OCI-LY7 (cell line): ENCODE measurements around the gene SORCS3. TPM values are rescaled to one million over a fixed set of nuclear protein-coding genes. Genes with fewer than 3 reads are reported as not detected.

ENCODE experiments used
- BruUV-seq: library from RNA; stranded (reverse); fragments of 400-500 nt; replicated peaks from 2 replicates; lab custom pipeline; 2021; lab: Mats Ljungman, UMichigan
- CTCF ChIA-PET: fragments of 300-600 bp; sonication (Branson Sonifier 250); formaldehyde crosslinking; loops from one replicate; lab custom pipeline; 2022; ENCODE audit warnings: antibody characterized with exemption; ENCODE audit not compliant: unreplicated experiment; lab: Charles Lee
- POLR2A ChIA-PET: fragments of 300-600 bp; sonication (Branson Sonifier 250); formaldehyde crosslinking; loops from one replicate; lab custom pipeline; 2022; ENCODE audit warnings: antibody characterized with exemption; lab: Charles Lee
- DNase-seq: peaks from one replicate; pipeline ENCODE4 v3.0.0-alpha.2; 2015; ENCODE audit warnings: low spot score
- H2AFZ ChIP-seq: fragments of 200-600 bp; sonication (generic), shearing (Covaris generic); 2 replicates; pipeline ENCODE4 v1.6.1; 2014; ENCODE audit warnings: mild to moderate bottlenecking, antibody characterized with exemption, low read length, moderate library complexity
- H3K27ac ChIP-seq: fragments of 200-600 bp; sonication (generic); 2 replicates; pipeline ENCODE4 v1.5.1; 2014; ENCODE audit warnings: mixed run types, low read depth, mild to moderate bottlenecking, moderate library complexity, low read length, inconsistent platforms; ENCODE audit not compliant: poor library complexity, severe bottlenecking
- H3K36me3 ChIP-seq: fragments of 200-600 bp; sonication (generic); 2 replicates; pipeline ENCODE4 v1.6.1; 2014; ENCODE audit warnings: mild to moderate bottlenecking, antibody characterized with exemption, low read length, moderate library complexity, mixed read lengths; ENCODE audit not compliant: insufficient read depth
- H3K4me1 ChIP-seq: fragments of 200-600 bp; sonication (generic); 2 replicates; pipeline ENCODE4 v1.5.1; 2014; ENCODE audit warnings: mild to moderate bottlenecking, low read length; ENCODE audit not compliant: insufficient read depth, poor library complexity, severe bottlenecking
- H3K4me2 ChIP-seq: fragments of 200-600 bp; sonication (generic); 2 replicates; pipeline ENCODE4 v1.6.1; 2014; ENCODE audit warnings: mild to moderate bottlenecking, low read length
- H3K4me3 ChIP-seq: fragments of 200-600 bp; sonication (generic); 2 replicates; pipeline ENCODE4 v1.5.1; 2014; ENCODE audit warnings: mild to moderate bottlenecking, low read depth, low read length; ENCODE audit not compliant: poor library complexity, severe bottlenecking
- H3K79me2 ChIP-seq: fragments of 200-600 bp; sonication (generic); 2 replicates; pipeline ENCODE4 v1.6.1; 2016; ENCODE audit warnings: low read depth, mild to moderate bottlenecking, low read length, moderate library complexity, mixed read lengths; ENCODE audit not compliant: insufficient read depth
- H3K9me2 ChIP-seq: fragments of 200-600 bp; sonication (generic); 2 replicates; pipeline ENCODE4 v1.6.1; 2016; ENCODE audit warnings: mild to moderate bottlenecking, low read length, mixed read lengths; ENCODE audit not compliant: insufficient read depth
- H3K9me3 ChIP-seq: fragments of 200-600 bp; sonication (generic); 2 replicates; pipeline ENCODE4 v1.6.1; 2014; ENCODE audit warnings: mild to moderate bottlenecking, mixed run types, low read length, mixed read lengths
- H4K20me1 ChIP-seq: fragments of 200-600 bp; sonication (generic); 2 replicates; pipeline ENCODE4 v1.6.1; 2014; ENCODE audit warnings: mild to moderate bottlenecking, antibody characterized with exemption, low read length, moderate library complexity, mixed read lengths; ENCODE audit not compliant: insufficient read depth
- CTCF ChIP-seq: fragments of 200-600 bp; sonication (generic); conservative IDR thresholded peaks from 2 replicates; pipeline ENCODE4 v1.5.1; 2014; ENCODE audit warnings: mild to moderate bottlenecking, antibody characterized with exemption, low read length, moderate library complexity, mixed read lengths
- EZH2phosphoT487 ChIP-seq: fragments of 200-600 bp; sonication (generic); IDR thresholded peaks from 2 replicates; pipeline ENCODE4 v1.6.1; 2018; ENCODE audit warnings: low read depth, borderline replicate concordance, mild to moderate bottlenecking, mixed run types, antibody characterized with exemption, low read length, moderate library complexity, mixed read lengths
- intact Hi-C: fragments of 100-400 bp; cut with micrococcal nuclease; formaldehyde crosslinking; loops from one replicate; pipeline ENCODE4 v1.10.0; 2022; ENCODE audit not compliant: unreplicated experiment
- total RNA-seq, 2 experiments: library from RNA; depleted of rRNA in 1 of 2; stranded (reverse); fragments of >200 nt in 1 of 2; shearing (Covaris generic) in 1 of 2; gene quantifications; 2 replicates each; pipeline ENCODE4 v1.2.3, GENCODE V29; 2014 to 2022

Gene SORCS3
- total RNA-seq, 2 experiments from 2014 or later, result not detected

- TF ChIP-seq CTCF (no peak), EZH2phosphoT487 (no peak)
- H3K79me2 ChIP-seq, result no peaks in the 10 kb centered on the region
- no peak overlapping the region for H3K4me3 ChIP-seq
- DNase-seq, result no peak
- ChIA-PET POLR2A (no interaction called here), CTCF (no interaction called here)
- H3K36me3 ChIP-seq, result no peaks in the 10 kb centered on the region
- no peaks in the 10 kb centered on the region for H4K20me1 ChIP-seq
- BruUV-seq, result no TSS peak
- no peak overlapping the region for H3K4me2 ChIP-seq
- no peaks in the 10 kb centered on the region for H3K9me2 ChIP-seq
- no peak overlapping the region for H3K27ac ChIP-seq
- H3K4me1 ChIP-seq, result no peaks in the 10 kb centered on the region
- intact Hi-C loops, result no loop called here
- H3K9me3 ChIP-seq, result no peaks in the 10 kb centered on the region
- H2AFZ ChIP-seq, result no peak overlapping the region
Measured at GRCh38 chr10:104809288-104810090, 168.4 kb downstream of the SORCS3 start.

- ChIA-PET POLR2A (no interaction called here), CTCF (no interaction called here)
- no peak overlapping the region for H3K27ac ChIP-seq
- no TSS peak for BruUV-seq
- TF ChIP-seq CTCF, result no peak
- TF ChIP-seq EZH2phosphoT487, result no peak
- H3K36me3 ChIP-seq, result no peaks in the 10 kb centered on the region
- no peaks in the 10 kb centered on the region for H3K79me2 ChIP-seq
- no peaks in the 10 kb centered on the region for H3K9me3 ChIP-seq
- H3K4me3 ChIP-seq, result no peak overlapping the region
- intact Hi-C loops, result no loop called here
- no peak overlapping the region for H2AFZ ChIP-seq
- H3K4me1 ChIP-seq, result no peaks in the 10 kb centered on the region
- no peaks in the 10 kb centered on the region for H4K20me1 ChIP-seq
- no peaks in the 10 kb centered on the region for H3K9me2 ChIP-seq
- H3K4me2 ChIP-seq, result no peak overlapping the region
- no peak for DNase-seq
Measured at GRCh38 chr10:104811166-104811565, 170.1 kb downstream of the SORCS3 start.

- no peak overlapping the region for H2AFZ ChIP-seq
- no peak overlapping the region for H3K4me3 ChIP-seq
- TF ChIP-seq EZH2phosphoT487, result no peak
- TF ChIP-seq CTCF, result no peak
- H4K20me1 ChIP-seq, result no peaks in the 10 kb centered on the region
- H3K79me2 ChIP-seq, result no peaks in the 10 kb centered on the region
- H3K9me3 ChIP-seq, result no peaks in the 10 kb centered on the region
- H3K4me2 ChIP-seq, result no peak overlapping the region
- ChIA-PET POLR2A (no interaction called here), CTCF (no interaction called here)
- BruUV-seq, result no TSS peak
- H3K4me1 ChIP-seq, result no peaks in the 10 kb centered on the region
- no peak for DNase-seq
- no peaks in the 10 kb centered on the region for H3K9me2 ChIP-seq
- intact Hi-C loops, result no loop called here
- H3K27ac ChIP-seq, result no peak overlapping the region
- H3K36me3 ChIP-seq, result no peaks in the 10 kb centered on the region
Measured at GRCh38 chr10:104816501-104816900, 175.4 kb downstream of the SORCS3 start.
